Smooth muscle cell (in vitro differentiated cells): ENCODE measurements around the gene SARM1. TPM values are rescaled to one million over a fixed set of nuclear protein-coding genes. Genes with fewer than 3 reads are reported as not detected.

Experiments used
- DNase-seq: peaks from one replicate; lab custom pipeline; 2025; ENCODE audit not compliant: unreplicated experiment; lab: John Stamatoyannopoulos, UW
- H2AFZ ChIP-seq: fragments of 200-600 bp; sonication (generic); 2 replicates; pipeline ENCODE4 v1.6.0; 2016; ENCODE audit warnings: antibody characterized with exemption, low read depth, mild to moderate bottlenecking
- H3F3A ChIP-seq: fragments of 200-600 bp; sonication (generic); 2 replicates; pipeline ENCODE4 v1.6.0; 2017; ENCODE audit warnings: antibody characterized with exemption, low read depth
- H3K27ac ChIP-seq: fragments of 200-600 bp; sonication (generic); 2 replicates; pipeline ENCODE4 v1.5.1; 2016; ENCODE audit warnings: low read depth, mild to moderate bottlenecking
- H3K27me3 ChIP-seq: fragments of 200-600 bp; sonication (generic); 2 replicates; pipeline ENCODE4 v1.6.1; 2016; ENCODE audit warnings: low read depth, mild to moderate bottlenecking
- H3K36me3 ChIP-seq: fragments of 200-600 bp; sonication (generic); 2 replicates; pipeline ENCODE4 v1.5.1; 2016; ENCODE audit warnings: low read depth
- H3K4me1 ChIP-seq: fragments of 200-600 bp; sonication (generic); 2 replicates; pipeline ENCODE4 v1.5.1; 2016; ENCODE audit warnings: low read depth
- H3K4me2 ChIP-seq: fragments of 200-600 bp; sonication (generic); 2 replicates; pipeline ENCODE4 v1.6.0; 2016; ENCODE audit warnings: mild to moderate bottlenecking
- H3K4me3 ChIP-seq: fragments of 200-600 bp; sonication (generic); 2 replicates; pipeline ENCODE4 v1.5.1; 2016; ENCODE audit warnings: mild to moderate bottlenecking
- H3K79me2 ChIP-seq: fragments of 200-600 bp; sonication (generic); 2 replicates; pipeline ENCODE4 v1.6.0; 2016; ENCODE audit warnings: low read depth, mild to moderate bottlenecking
- H3K9ac ChIP-seq: fragments of 200-600 bp; sonication (generic); 2 replicates; pipeline ENCODE4 v1.6.0; 2016; ENCODE audit warnings: low read depth
- H3K9me3 ChIP-seq: fragments of 200-600 bp; sonication (generic); replicated peaks from 2 replicates; pipeline ENCODE4 v1.5.1; 2016; ENCODE audit warnings: low read depth
- H4K20me1 ChIP-seq: fragments of 200-600 bp; sonication (generic); 2 replicates; pipeline ENCODE4 v1.6.0; 2016; ENCODE audit warnings: low read depth
- CTCF ChIP-seq: fragments of 200-600 bp; sonication (generic); IDR thresholded peaks from 2 replicates; pipeline ENCODE4 v1.5.1; 2017; ENCODE audit warnings: borderline replicate concordance, mild to moderate bottlenecking, antibody characterized with exemption; ENCODE audit not compliant: insufficient read depth, poor library complexity, severe bottlenecking
- WGBS: methylation state at CpG from one replicate; pipeline ENCODE4 v1.1.7; 2016; ENCODE audit warnings: low lambda C conversion rate; 5-methylcytosine and 5-hydroxymethylcytosine counted together
- polyA plus RNA-seq: library from polyadenylated mRNA; unstranded; fragments of >200 nt; fragmentation: Nextera tagmentation; extraction: Ambion mirVana; gene quantifications from 2 replicates; pipeline ENCODE4 v1.2.1, GENCODE V29; 2016
- total RNA-seq: library from RNA; depleted of rRNA; stranded (reverse); fragments of >200 nt; gene quantifications from 2 replicates; pipeline ENCODE4 v1.2.3, GENCODE V29; 2014

SARM1 gene
- total and polyA plus RNA-seq, 2 experiments from 2014 or later = 8.3 to 13.4 TPM

- no peak for TF ChIP-seq CTCF
- H3K36me3 ChIP-seq = peaks cover 12% of the 10 kb centered on the region
- WGBS = 97% methylated on average over 7 of the region's 7 CpGs
These were observed 21.2 kb upstream of the SARM1 start for GRCh38 chr17:28350271-28350670.

GRCh38 chr17:28357061-28357900 is 14.2 kb upstream of the SARM1 start, which contains the start of gene POLDIP2:
TSS of gene POLDIP2 (minus strand) at chr17:28357527. CDS start at chr17:28357448, 79 bp downstream.
- Histone ChIP-seq H3K9ac (peak within 1 kb of the TSS; percentile 98), H3K36me3 (peaks cover 17% of the 10 kb centered on the region), H3K9me3 (no peaks in the 10 kb centered on the region), H3K27ac (peak within 1 kb of the TSS; percentile 79), H2AFZ (peak within 1 kb of the TSS; percentile 74), H3K4me1 (peaks cover 16% of the 10 kb centered on the region), H3K79me2 (peaks cover 39% of the 10 kb centered on the region), H3K4me2 (peak within 1 kb of the TSS; percentile 98), H4K20me1 (no peaks in the 10 kb centered on the region), H3K27me3 (no peaks in the 10 kb centered on the region), H3K4me3 (peak within 1 kb of the TSS; percentile 88), H3F3A (no peaks in the 10 kb centered on the region)
- WGBS = 1% methylated on average over 77 of the region's 80 CpGs
- peak; percentile 83 for DNase-seq
- peak; percentile 2 for TF ChIP-seq CTCF

More at GRCh38 chr17:28350271-28350670, 21.2 kb upstream of the SARM1 start:
- Histone ChIP-seq H3K4me2 (no peak overlapping the region), H3K27me3 (no peaks in the 10 kb centered on the region), H4K20me1 (peaks cover 22% of the 10 kb centered on the region), H2AFZ (no peak overlapping the region), H3K4me1 (no peaks in the 10 kb centered on the region), H3K79me2 (peaks cover 6% of the 10 kb centered on the region), H3K4me3 (no peak overlapping the region), H3K9me3 (no peaks in the 10 kb centered on the region), H3K9ac (no peak overlapping the region), H3F3A (peaks cover 30% of the 10 kb centered on the region), H3K27ac (peak overlapping the region; percentile 31)
- DNase-seq = no peak

- H3K79me2 ChIP-seq = peaks cover 39% of the 10 kb centered on the region
- no peak for DNase-seq
- WGBS = 11% methylated on average over 4 of the region's 4 CpGs
These were observed 13.6 kb upstream of the SARM1 start for GRCh38 chr17:28357901-28358197.

More at GRCh38 chr17:28357901-28358197, 13.6 kb upstream of the SARM1 start:
- H2AFZ ChIP-seq = peak overlapping the region; percentile 74
- H3K4me3 ChIP-seq = peak overlapping the region; percentile 88
- H3K4me1 ChIP-seq = peaks cover 16% of the 10 kb centered on the region
- H3K27me3 ChIP-seq = no peaks in the 10 kb centered on the region
- H3K27ac ChIP-seq = peak overlapping the region; percentile 79
- H3K4me2 ChIP-seq = peak overlapping the region; percentile 98
- H3F3A ChIP-seq = no peaks in the 10 kb centered on the region
- peaks cover 11% of the 10 kb centered on the region for H3K36me3 ChIP-seq
- H4K20me1 ChIP-seq = no peaks in the 10 kb centered on the region
- peak overlapping the region; percentile 98 for H3K9ac ChIP-seq
- no peaks in the 10 kb centered on the region for H3K9me3 ChIP-seq
- no peak for TF ChIP-seq CTCF
